Neuronal stem cell (in vitro differentiated cells): Measurements from ENCODE around the gene SELENOS.

ENCODE experiments used
- DNase-seq: peaks from one replicate; pipeline ENCODE4 v3.0.0-alpha.2; 2013; ENCODE audit warnings: low spot score
- H2AFZ ChIP-seq: one replicate; pipeline ENCODE4 v1.6.1; 2013; ENCODE audit warnings: mild to moderate bottlenecking, low read length, inconsistent platforms
- H2AK5ac ChIP-seq: 2 replicates; pipeline ENCODE4 v1.6.1; 2013; ENCODE audit warnings: low read depth, mild to moderate bottlenecking, inconsistent platforms, low read length, moderate library complexity, mixed read lengths
- H2BK120ac ChIP-seq: 2 replicates; pipeline ENCODE4 v1.6.1; 2013; ENCODE audit warnings: low read depth, mild to moderate bottlenecking, inconsistent platforms, low read length, moderate library complexity, mixed read lengths
- H2BK12ac ChIP-seq: one replicate; pipeline ENCODE4 v1.6.1; 2013; ENCODE audit warnings: low read length, inconsistent platforms
- H2BK15ac ChIP-seq: 2 replicates; pipeline ENCODE4 v1.6.1; 2013; ENCODE audit warnings: mild to moderate bottlenecking, low read length, inconsistent platforms, mixed read lengths
- H2BK5ac ChIP-seq: one replicate; pipeline ENCODE4 v1.6.1; 2013; ENCODE audit warnings: inconsistent platforms, mild to moderate bottlenecking, low read length, moderate library complexity
- H3K14ac ChIP-seq: one replicate; pipeline ENCODE4 v1.6.1; 2013; ENCODE audit warnings: low read length, inconsistent platforms
- H3K18ac ChIP-seq: 2 replicates; pipeline ENCODE4 v1.6.1; 2013; ENCODE audit warnings: low read length, inconsistent platforms
- H3K23ac ChIP-seq: 2 replicates; pipeline ENCODE4 v1.6.1; 2013; ENCODE audit warnings: low read depth, mild to moderate bottlenecking, mixed read lengths, low read length, inconsistent platforms; ENCODE audit not compliant: poor library complexity
- H3K27ac ChIP-seq: replicated peaks from 3 replicates; pipeline ENCODE4 v1.5.1; 2013; ENCODE audit warnings: low read length, inconsistent platforms
- H3K27me3 ChIP-seq, 3 experiments: 2 replicates each; pipeline ENCODE4 v1.6.1; 2013; ENCODE audit warnings: low read length in 3 of 3, mild to moderate bottlenecking in 2 of 3, inconsistent platforms in 1 of 3, low read depth in 1 of 3, mixed read lengths in 1 of 3, moderate library complexity in 1 of 3; ENCODE audit not compliant: control insufficient read depth in 3 of 3, insufficient read depth in 3 of 3
- H3K36me3 ChIP-seq, 2 donors: replicated peaks in 1 of 2; 2 replicates each; pipeline ENCODE4 v1.6.1; 2013; ENCODE audit warnings: low read length in 2 of 2; ENCODE audit not compliant: control insufficient read depth in 2 of 2, insufficient read depth in 2 of 2
- H3K4ac ChIP-seq: 2 replicates; pipeline ENCODE4 v1.6.1; 2013; ENCODE audit warnings: inconsistent platforms, mild to moderate bottlenecking, low read length, moderate library complexity
- H3K4me1 ChIP-seq, 2 donors: 1 replicate in 1 of 2; 2 replicates in 1 of 2; pipeline ENCODE4 v1.6.1; 2013; ENCODE audit warnings: low read length in 2 of 2, low read depth in 1 of 2; ENCODE audit not compliant: control insufficient read depth in 2 of 2, insufficient read depth in 1 of 2
- H3K4me2 ChIP-seq: one replicate; pipeline ENCODE4 v1.6.1; 2013; ENCODE audit warnings: mild to moderate bottlenecking, low read length, inconsistent platforms; ENCODE audit not compliant: insufficient read depth, poor library complexity, severe bottlenecking
- H3K4me3 ChIP-seq, 2 donors: 2 replicates each; pipeline ENCODE4 v1.5.1; 2013; ENCODE audit warnings: low read length in 2 of 2, mild to moderate bottlenecking in 2 of 2, inconsistent platforms in 1 of 2, moderate library complexity in 1 of 2
- H3K79me1 ChIP-seq: one replicate; pipeline ENCODE4 v1.6.1; 2013; ENCODE audit warnings: low read depth, mild to moderate bottlenecking, inconsistent platforms, low read length, moderate library complexity
- H3K9ac ChIP-seq: one replicate; pipeline ENCODE4 v1.6.1; 2013; ENCODE audit warnings: mild to moderate bottlenecking, low read depth, low read length, inconsistent platforms; ENCODE audit not compliant: poor library complexity
- H3K9me3 ChIP-seq, 2 donors: replicated peaks in 1 of 2; 2 replicates each; pipeline versions ENCODE3 to v1.6.1; 2013; ENCODE audit warnings: low read length in 2 of 2, mild to moderate bottlenecking in 2 of 2, inconsistent platforms in 1 of 2, low read depth in 1 of 2, mixed read lengths in 1 of 2, moderate library complexity in 1 of 2; ENCODE audit not compliant: control insufficient read depth in 2 of 2, insufficient read depth in 1 of 2
- H4K8ac ChIP-seq: one replicate; pipeline ENCODE4 v1.6.1; 2013; ENCODE audit warnings: low read depth, mild to moderate bottlenecking, inconsistent platforms, low read length, moderate library complexity
- H4K91ac ChIP-seq: one replicate; pipeline ENCODE4 v1.6.1; 2013; ENCODE audit warnings: low read length, low read depth, mild to moderate bottlenecking, inconsistent platforms; ENCODE audit not compliant: poor library complexity
- WGBS, 2 donors: extraction: QIAGEN DNeasy Blood & Tissue Kit; methylation state at CpG; one replicate each; pipeline ENCODE4 v1.1.7; 2013; ENCODE audit warnings: missing lambda C conversion rate in 2 of 2, mixed read lengths in 1 of 2; ENCODE audit not compliant: insufficient read length in 2 of 2, insufficient replicate concordance in 1 of 2; ENCODE audit errors: extremely low coverage in 2 of 2; 5-methylcytosine and 5-hydroxymethylcytosine counted together

SELENOS gene

DNA sequence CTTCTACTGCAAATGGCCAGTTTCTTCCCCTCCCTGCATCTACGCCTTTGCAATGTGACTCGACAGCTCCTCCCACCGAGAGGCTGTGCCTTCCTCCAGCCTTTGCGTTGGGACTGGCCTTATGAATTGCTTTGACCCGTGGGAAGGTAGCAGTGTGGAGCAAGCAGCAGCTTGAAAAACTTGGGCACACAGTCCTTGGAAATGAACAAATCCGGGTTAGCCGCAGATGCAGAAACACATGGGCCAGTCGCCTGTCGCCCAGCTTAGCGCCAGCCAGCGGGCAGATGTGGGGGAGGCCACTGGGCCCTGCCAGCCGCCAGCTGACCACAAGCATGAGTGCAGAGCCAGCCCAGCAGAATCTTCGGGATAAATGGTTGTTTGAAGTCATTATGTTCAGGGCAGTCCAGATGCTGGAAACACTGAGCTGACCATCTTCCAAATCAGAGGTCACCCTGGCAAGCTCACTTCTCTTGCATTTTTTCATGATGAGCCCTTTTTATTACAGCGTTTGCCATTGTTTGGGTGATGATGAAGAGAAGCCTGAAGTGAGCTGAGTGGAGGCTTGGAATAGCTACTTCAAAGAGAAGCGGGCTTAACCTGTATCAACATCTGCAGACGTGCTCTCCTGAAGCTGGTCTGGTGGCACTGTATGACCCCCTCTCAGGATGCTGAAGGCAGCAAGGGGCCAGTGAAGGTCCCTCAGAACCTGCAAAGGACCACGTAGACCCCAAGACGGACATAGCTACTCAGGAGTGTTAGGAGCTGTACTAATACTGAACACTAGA lies 9.8 kb downstream of the SELENOS start:
- Histone ChIP-seq H2BK12ac (no peak overlapping the region), H3K4ac (no peak overlapping the region), H3K36me3 (peaks cover 12 to 44% of the 10 kb centered on the region in 2 donors), H4K8ac (no peak overlapping the region), H2AK5ac (no peak overlapping the region), H3K9me3 (no peaks in the 10 kb centered on the region), H2BK5ac (no peak overlapping the region), H2AFZ (no peak overlapping the region), H4K91ac (no peak overlapping the region), H3K23ac (no peak overlapping the region), H3K27me3 (no peaks in the 10 kb centered on the region), H3K4me2 (no peak overlapping the region), H3K27ac (no peak overlapping the region), H3K79me1 (no peaks in the 10 kb centered on the region), H3K4me1 (no peaks in the 10 kb centered on the region), H3K18ac (no peak overlapping the region), H3K14ac (no peak overlapping the region), H2BK120ac (no peak overlapping the region), H3K9ac (no peak overlapping the region), H2BK15ac (no peak overlapping the region), H3K4me3 (no peak overlapping the region)
- no peak for DNase-seq
- no CpG with 5 or more reads among the region's 18 CpGs for WGBS, 2 donors

DNA sequence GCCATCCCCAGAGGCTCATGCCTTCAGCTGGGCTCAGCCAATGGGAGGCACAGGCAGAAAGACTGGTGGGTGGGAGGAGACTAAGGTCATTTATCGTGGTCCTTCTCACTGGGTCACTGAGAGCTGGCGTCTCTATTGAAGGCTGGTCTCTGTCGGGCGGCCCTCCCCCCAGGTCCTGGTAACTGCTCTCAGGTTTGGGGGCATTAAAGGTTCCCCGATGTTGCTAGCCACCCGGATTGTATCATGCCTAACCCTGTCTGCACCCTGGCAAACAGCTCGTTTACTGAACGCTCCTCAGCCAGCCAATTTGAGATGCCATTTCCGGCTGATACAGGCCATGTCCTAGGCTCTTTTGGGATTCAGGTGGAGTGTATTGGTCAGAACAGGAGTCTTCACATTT lies 10.5 kb downstream of the SELENOS start:
- Histone ChIP-seq H3K4me3 (no peak overlapping the region), H3K18ac (no peak overlapping the region), H2BK15ac (no peak overlapping the region), H2BK5ac (no peak overlapping the region), H4K91ac (no peak overlapping the region), H2AK5ac (no peak overlapping the region), H3K14ac (no peak overlapping the region), H3K9ac (no peak overlapping the region), H2BK12ac (no peak overlapping the region), H4K8ac (no peak overlapping the region), H2BK120ac (no peak overlapping the region), H3K27me3 (no peaks in the 10 kb centered on the region), H2AFZ (no peak overlapping the region), H3K23ac (no peak overlapping the region), H3K27ac (no peak overlapping the region), H3K4me2 (no peak overlapping the region), H3K79me1 (no peaks in the 10 kb centered on the region), H3K4ac (no peak overlapping the region), H3K4me1 (no peaks in the 10 kb centered on the region), H3K36me3 (peaks cover 7 to 37% of the 10 kb centered on the region in 2 donors), H3K9me3 (no peaks in the 10 kb centered on the region)
- DNase-seq = no peak
- no CpG with 5 or more reads among the region's 9 CpGs for WGBS, 2 donors

DNA sequence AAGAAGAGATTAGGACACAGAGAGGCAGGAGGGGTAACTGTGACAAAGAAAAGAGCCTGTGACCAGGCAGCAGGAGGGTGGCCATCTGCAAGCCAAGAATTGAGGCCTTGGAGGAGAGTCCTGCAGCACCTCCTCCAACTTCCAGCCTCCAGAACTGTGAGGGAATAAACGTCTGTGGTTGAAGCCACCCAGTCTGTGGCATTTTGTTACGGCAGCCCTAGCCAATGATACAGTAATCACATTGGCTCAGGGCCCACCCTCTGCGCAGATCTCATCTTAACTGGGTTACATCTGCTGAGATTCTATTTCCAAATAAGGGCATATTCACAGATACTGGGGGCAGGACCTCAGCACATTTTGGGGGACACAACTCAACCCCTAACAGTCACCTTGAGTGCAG lies 11.3 kb downstream of the SELENOS start:
- Histone ChIP-seq H3K18ac (no peak overlapping the region), H3K14ac (no peak overlapping the region), H3K9me3 (no peaks in the 10 kb centered on the region), H2BK120ac (no peak overlapping the region), H3K4me1 (no peaks in the 10 kb centered on the region), H3K4me2 (no peak overlapping the region), H3K9ac (no peak overlapping the region), H2BK15ac (no peak overlapping the region), H4K91ac (no peak overlapping the region), H2BK5ac (no peak overlapping the region), H4K8ac (no peak overlapping the region), H3K27ac (no peak overlapping the region), H3K4ac (no peak overlapping the region), H3K36me3 (peaks cover 2 to 30% of the 10 kb centered on the region in 2 donors), H3K4me3 (no peak overlapping the region), H2AK5ac (no peak overlapping the region), H3K23ac (no peak overlapping the region), H2AFZ (no peak overlapping the region), H3K27me3 (no peaks in the 10 kb centered on the region), H3K79me1 (no peaks in the 10 kb centered on the region), H2BK12ac (no peak overlapping the region)
- no CpG with 5 or more reads among the region's 3 CpGs for WGBS, 2 donors
- DNase-seq = no peak

DNA sequence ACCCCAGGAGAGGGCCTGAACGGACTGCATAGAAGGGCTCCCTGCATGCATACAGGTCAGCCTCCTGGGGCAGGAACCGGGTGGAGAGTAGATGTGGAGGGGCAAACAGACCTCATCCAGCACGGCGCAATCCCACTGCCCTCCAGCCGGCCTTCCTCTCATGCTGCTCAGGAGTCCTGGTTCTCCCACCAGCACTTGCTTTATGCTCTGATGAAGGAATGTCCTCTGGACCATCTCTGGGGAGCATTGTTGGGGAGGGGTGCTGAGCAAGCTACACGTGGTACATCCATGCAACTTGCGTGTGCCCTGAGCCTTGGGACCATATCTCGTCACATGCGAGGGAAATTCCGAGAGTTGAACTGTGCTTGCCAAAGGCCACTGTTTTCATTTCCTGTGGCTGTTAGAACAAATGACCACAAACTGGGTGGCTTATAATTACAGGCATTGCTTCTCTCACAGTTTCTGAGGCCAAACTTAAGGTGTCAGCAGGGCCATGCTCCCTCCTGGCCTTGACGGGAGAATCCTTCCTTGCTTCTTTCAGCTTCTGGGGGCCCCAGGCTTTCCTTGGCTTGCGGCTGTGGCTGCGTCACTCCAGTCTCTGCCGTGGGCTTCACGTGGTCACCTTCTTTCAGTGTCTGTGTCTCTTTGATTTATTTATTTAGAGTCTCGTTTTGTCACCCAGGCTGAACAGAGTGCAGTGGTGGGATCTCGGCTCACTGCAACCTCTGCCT lies 12.2 kb downstream of the SELENOS start:
- H4K91ac ChIP-seq = no peak overlapping the region
- H3K14ac ChIP-seq = no peak overlapping the region
- H2BK5ac ChIP-seq = no peak overlapping the region
- no peaks in the 10 kb centered on the region for H3K27me3 ChIP-seq
- H3K18ac ChIP-seq = peak overlapping the region; percentile 62
- H2AK5ac ChIP-seq = no peak overlapping the region
- no peak overlapping the region for H3K4me3 ChIP-seq
- no peaks in the 10 kb centered on the region for H3K79me1 ChIP-seq
- no peak overlapping the region for H2AFZ ChIP-seq
- H2BK15ac ChIP-seq = no peak overlapping the region
- H3K27ac ChIP-seq = no peak overlapping the region
- WGBS, 2 donors = no CpG with 5 or more reads among the region's 17 CpGs
- no peak overlapping the region for H3K9ac ChIP-seq
- no peak overlapping the region for H3K4ac ChIP-seq
- no peak for DNase-seq
- H3K4me2 ChIP-seq = no peak overlapping the region
- peak overlapping the region; percentile 62 for H3K23ac ChIP-seq
- H4K8ac ChIP-seq = peak overlapping the region; percentile 95
- H3K9me3 ChIP-seq = no peaks in the 10 kb centered on the region
- H3K36me3 ChIP-seq = peaks cover 0 to 20% of the 10 kb centered on the region in 2 donors
- H2BK120ac ChIP-seq = no peak overlapping the region
- no peaks in the 10 kb centered on the region for H3K4me1 ChIP-seq
- peak overlapping the region; percentile 17 for H2BK12ac ChIP-seq
